ENCODE data around the gene DMWD.

Gene DMWD

DNA sequence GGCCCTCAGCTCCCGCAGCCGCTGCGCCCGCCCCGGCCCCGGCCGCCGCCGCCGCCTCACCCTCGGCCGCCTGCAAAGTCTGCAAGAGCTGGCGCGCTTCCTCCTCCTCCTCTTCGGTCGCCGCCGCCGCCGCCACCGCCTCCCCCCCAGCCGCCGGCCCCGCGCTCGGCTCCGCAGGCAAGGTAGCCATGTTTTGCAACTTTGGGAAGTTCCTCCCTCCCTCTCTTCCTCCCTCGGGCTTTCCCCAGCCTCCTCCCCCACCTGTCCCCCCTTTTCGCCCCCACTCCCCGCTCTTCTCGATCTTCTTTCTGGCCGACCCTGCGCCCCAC lies 24.0 kb downstream of the DMWD start:
- H3K4me3 ChIP-seq (ENCODE audit: low read depth, low read length), result peak overlapping the region; percentile 77
- TF ChIP-seq CTCF (IDR thresholded peaks at IDR 0.05; ENCODE audit: low read depth, low read length, missing control alignments), result no peak
- in situ Hi-C loops (cut with HindIII; ENCODE audit: low sequenced_read_pairs), result no loop called here
- DNase-seq (ENCODE audit: low read depth), result no peak

DNA sequence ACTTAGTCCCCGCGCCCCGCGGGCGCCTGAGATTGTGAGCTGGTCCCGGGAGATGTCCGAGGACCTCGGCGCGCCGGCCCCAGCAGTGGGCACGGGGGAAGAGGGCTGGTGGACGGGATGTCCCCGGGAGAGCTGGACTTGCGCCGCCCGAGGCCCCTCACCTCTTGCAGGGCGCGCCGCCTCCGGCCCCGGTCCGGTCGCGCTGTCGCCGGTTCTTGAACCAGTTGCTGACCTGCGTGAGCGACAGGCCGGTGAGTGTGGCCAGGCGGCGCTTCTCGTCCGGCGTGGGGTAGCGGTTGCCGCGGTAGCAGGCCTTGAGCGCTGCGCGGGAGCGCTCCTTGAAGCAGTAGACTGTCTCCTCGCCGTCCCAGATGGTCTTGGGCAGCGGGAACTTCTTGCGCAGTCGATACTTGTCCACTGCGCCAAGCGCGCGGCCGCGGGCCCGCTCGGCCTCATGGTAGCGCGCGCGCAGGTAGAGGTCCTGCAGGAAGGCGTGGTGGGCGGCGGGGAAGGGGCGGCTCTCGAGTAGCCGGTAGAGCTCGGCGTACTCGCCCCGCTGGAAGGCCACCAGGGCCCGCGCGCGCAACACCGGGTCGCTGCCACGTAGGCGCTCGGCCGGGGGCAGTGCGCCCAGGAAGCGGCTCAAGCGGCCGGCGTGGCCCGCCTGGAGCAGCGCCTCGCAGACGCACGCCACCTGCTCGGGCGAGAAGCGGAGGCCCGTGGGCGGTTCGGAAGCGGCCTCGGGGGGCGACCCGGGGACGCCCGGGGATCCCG lies 24.6 kb downstream of the DMWD start:
- TF ChIP-seq CTCF (IDR thresholded peaks at IDR 0.05; ENCODE audit: low read depth, low read length, missing control alignments), result no peak
- H3K4me3 ChIP-seq (ENCODE audit: low read depth, low read length), result peak overlapping the region; percentile 77
- DNase-seq (ENCODE audit: low read depth), result peak; percentile 27
- in situ Hi-C loops (cut with HindIII; ENCODE audit: low sequenced_read_pairs), result no loop called here

DNA sequence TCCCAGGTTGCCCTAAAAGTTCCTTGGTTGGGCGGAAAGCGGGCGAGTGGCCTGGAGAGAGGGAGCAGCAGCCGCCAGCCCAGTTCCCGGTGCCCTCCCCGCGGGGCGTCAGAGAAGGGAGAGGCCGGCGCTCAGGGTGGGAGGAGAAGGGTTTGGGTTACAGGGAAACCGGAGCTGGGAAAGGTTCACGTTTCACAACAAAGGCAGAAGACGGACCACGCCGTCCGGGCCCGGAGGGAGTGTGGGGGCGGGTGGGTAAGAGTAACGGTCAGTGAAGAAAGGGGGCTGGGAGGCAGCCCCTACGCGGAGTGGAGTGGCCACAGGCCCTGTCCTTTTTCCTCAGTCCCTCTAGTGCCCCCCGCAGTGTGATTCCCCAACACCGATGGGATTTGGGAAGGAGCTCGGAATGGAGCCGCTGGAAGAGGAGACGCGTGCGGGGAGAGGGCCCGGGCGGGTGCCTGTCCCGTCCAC lies 25.2 kb downstream of the DMWD start:
- no peak for TF ChIP-seq CTCF (IDR thresholded peaks at IDR 0.05; ENCODE audit: low read depth, low read length, missing control alignments)
- peak overlapping the region; percentile 77 for H3K4me3 ChIP-seq (ENCODE audit: low read depth, low read length)
- peak; percentile 34 for DNase-seq (ENCODE audit: low read depth)
- in situ Hi-C loops (cut with HindIII; ENCODE audit: low sequenced_read_pairs), result no loop called here

DNA sequence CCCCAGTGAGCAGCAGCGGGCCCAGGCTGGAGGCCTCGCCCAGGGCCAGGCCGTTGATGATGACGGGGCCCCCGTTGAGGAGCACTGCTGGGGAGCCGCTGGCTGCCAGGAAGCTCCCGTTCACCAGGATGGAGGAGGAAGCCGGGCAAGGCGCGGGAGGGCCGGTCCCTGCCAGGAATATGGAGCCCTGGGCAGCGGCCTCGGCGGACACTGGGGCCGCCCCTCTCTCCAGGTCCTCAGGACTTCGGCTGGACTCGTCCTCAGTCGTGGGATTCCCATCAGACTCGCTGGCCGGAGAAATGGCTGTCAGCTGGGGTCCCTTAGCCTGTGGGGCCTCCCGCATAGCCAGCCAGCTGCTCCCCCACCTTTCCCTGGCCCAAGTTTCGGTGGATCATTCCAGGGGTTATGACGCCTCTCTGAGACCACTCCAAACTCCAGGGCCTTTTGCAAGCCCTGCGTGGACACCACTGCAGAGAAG lies 25.7 kb downstream of the DMWD start:
- DNase-seq (ENCODE audit: low read depth), result no peak
- H3K4me3 ChIP-seq (ENCODE audit: low read depth, low read length), result peak overlapping the region; percentile 77
- in situ Hi-C loops (cut with HindIII; ENCODE audit: low sequenced_read_pairs), result no loop called here

DNA sequence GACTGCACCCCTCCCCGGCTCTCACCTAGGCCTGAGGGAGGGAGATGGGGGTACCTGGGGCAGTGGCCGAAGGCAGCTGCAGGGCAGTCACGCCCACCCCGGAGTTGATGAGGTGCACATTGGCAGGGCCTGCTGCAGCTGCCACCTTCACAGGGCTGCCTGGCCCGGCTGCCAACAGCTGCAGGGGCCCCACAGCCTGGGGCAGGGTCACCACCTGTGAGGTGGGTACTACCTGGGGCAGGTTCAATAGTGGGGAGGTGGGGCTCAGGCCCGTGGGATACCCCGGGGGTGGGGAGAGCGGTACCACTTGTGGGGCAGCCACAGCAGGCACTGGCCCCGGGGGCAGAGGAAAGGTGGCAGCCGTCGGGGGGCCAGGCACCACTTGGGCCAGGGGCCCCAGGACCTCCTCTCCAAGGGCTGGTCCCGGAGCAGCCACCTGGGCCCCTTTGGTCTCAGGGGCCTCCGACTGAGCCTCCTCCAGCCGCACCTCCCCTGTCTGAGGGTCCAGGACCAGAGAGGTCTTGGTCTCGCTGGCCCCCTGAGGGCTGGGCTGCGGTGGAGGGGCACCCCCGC lies 26.3 kb downstream of the DMWD start:
- peak overlapping the region; percentile 77 for H3K4me3 ChIP-seq (ENCODE audit: low read depth, low read length)
- no peak for DNase-seq (ENCODE audit: low read depth)
- no peak for TF ChIP-seq CTCF (IDR thresholded peaks at IDR 0.05; ENCODE audit: low read depth, low read length, missing control alignments)
- in situ Hi-C loops (cut with HindIII; ENCODE audit: low sequenced_read_pairs), result no loop called here

More for the DNA sequence above, 25.7 kb downstream of the DMWD start:
- no peak for TF ChIP-seq CTCF (IDR thresholded peaks at IDR 0.05; ENCODE audit: low read depth, low read length, missing control alignments)

DNA sequence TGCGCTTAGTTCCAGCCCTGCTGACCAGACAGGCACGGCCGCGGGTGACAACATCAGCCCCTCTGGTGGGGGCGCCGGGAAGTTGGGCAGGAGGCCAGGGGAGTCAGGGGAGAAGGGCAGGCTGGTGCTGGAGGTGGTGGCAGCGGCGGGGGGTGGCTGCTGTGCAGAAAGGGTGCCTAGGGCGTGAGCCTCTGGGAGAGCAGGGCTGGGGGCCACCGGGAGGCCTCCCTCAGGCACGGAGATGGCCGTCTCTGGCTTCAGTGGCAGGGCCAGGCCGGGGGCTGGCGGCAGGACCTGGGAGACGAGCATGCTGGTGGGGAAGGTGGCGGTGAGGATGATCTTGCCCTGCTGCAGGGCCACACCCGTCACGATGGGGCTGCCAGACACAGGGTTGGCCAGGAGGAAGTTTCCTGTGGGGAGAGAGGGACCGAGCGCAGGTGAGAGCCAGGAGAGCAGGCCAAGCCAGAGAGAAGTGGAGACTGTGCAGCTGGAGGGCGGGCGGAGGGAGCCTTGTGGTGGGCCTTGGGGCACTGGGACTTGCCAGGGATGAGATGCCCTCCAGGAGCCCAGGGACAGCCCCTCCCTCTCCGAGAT lies 26.8 kb downstream of the DMWD start:
- no peak for DNase-seq (ENCODE audit: low read depth)
- no peak overlapping the region for H3K4me3 ChIP-seq (ENCODE audit: low read depth, low read length)
- TF ChIP-seq CTCF (IDR thresholded peaks at IDR 0.05; ENCODE audit: low read depth, low read length, missing control alignments), result no peak
- in situ Hi-C loops (cut with HindIII; ENCODE audit: low sequenced_read_pairs), result no loop called here
